ENCODE measurements around the gene FAM120A. TPM values are rescaled to one million over a fixed set of nuclear protein-coding genes. Genes with fewer than 3 reads are reported as not detected.

Gene FAM120A
- total RNA-seq, 1 experiment from 2014 or later, result 53.3 TPM

DNA sequence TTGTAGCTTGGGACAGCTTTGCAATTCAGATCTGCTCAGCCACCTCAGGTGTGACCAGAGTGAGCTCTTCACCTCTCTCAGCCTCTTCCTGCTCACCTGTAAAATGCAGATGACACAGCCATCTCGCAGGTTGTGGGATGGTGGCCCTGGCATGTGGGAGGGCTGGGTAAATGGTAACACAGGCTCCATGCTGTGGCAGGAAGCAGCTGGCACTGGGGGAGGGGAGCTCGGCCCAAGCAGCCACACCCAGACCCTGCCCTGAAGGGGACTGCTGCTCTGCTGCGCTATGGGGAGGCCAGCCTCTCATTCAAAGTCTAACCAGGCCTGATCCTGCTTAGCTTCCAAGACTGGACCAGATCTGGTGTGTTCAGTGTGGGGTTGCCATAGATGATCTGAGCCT lies 149.0 kb downstream of the FAM120A start (continued):
- no peak for TF ChIP-seq NFATC4 (CRISPR knock-in tag; IDR thresholded peaks at IDR 0.05)
- TF ChIP-seq, protein P1, sequence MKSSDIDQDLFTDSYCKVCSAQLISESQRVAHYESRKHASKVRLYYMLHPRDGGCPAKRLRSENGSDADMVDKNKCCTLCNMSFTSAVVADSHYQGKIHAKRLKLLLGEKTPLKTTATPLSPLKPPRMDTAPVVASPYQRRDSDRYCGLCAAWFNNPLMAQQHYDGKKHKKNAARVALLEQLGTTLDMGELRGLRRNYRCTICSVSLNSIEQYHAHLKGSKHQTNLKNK (CRISPR knock-in tag; IDR thresholded peaks at IDR 0.05), result no peak
- 0 out of 2 replicates have a peak, but pooled peaks have one; percentile 43 for TF ChIP-seq ZNF232 (CRISPR knock-in tag; IDR thresholded peaks at IDR 0.05)
- TF ChIP-seq TCF7 (CRISPR knock-in tag; IDR thresholded peaks at IDR 0.05; ENCODE audit: low read depth), result no peak
- no peak for TF ChIP-seq KAT7 (CRISPR knock-in tag; IDR thresholded peaks at IDR 0.05; ENCODE audit: borderline replicate concordance)
- no peak for TF ChIP-seq ZNF671 (CRISPR knock-in tag; IDR thresholded peaks at IDR 0.05)
- TF ChIP-seq FOXJ3 (CRISPR knock-in tag; IDR thresholded peaks at IDR 0.05; ENCODE audit: borderline replicate concordance), result no peak
- TF ChIP-seq RORB (CRISPR knock-in tag; IDR thresholded peaks at IDR 0.05), result no peak
- TF ChIP-seq FOXK1 (CRISPR knock-in tag; IDR thresholded peaks at IDR 0.05), result 0 out of 2 replicates have a peak, but pooled peaks have one; percentile 30

DNA sequence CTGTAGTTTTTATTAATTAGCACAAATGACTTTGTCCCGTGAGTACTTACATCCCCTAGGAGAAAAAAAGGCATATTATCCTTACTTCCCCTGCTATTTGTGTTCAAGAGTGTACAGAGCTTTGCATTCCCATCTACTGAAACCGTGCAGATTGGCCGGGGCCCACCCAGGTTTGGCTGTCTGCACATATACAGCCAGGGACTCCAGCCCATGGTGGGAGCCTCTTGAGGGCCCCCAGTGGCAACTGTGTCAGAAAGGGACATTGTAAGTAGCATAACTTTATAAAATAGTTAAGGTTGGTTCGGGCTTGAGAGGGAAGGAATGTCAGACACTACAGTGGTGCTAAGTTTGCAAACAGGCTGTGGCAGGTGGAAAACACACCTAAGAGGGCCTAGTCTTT lies 149.6 kb downstream of the FAM120A start:
- H3K27me3 Mint-ChIP-seq (ENCODE audit: low read depth), result no peaks in the 10 kb centered on the region; the same call in 1 of the 2 replicates
- no peak for DNase-seq (ENCODE audit: low spot score)
- peaks cover 12% of the 10 kb centered on the region for H3K9me3 Mint-ChIP-seq
- peaks cover 5% of the 10 kb centered on the region for H3K36me3 Mint-ChIP-seq
- POLR2A ChIA-PET, result no interaction called here
- H3K4me3 Mint-ChIP-seq, result peak overlapping the region; percentile 4; the same call in 1 of the 2 replicates
- H3K27ac Mint-ChIP-seq, result peak overlapping the region; percentile 48; the same call in 1 of the 2 replicates
- H3K4me1 Mint-ChIP-seq, result peaks cover 59% of the 10 kb centered on the region
- no peak for ATAC-seq
- CTCF ChIA-PET, result interaction anchor here (1.0 to 2.7 kb wide), 4 partner anchors 19 to 447 kb away, joined by 3 to 14 read pairs (median 4); no protein-coding TSS in a partner anchor
- TF ChIP-seq, protein P2, sequence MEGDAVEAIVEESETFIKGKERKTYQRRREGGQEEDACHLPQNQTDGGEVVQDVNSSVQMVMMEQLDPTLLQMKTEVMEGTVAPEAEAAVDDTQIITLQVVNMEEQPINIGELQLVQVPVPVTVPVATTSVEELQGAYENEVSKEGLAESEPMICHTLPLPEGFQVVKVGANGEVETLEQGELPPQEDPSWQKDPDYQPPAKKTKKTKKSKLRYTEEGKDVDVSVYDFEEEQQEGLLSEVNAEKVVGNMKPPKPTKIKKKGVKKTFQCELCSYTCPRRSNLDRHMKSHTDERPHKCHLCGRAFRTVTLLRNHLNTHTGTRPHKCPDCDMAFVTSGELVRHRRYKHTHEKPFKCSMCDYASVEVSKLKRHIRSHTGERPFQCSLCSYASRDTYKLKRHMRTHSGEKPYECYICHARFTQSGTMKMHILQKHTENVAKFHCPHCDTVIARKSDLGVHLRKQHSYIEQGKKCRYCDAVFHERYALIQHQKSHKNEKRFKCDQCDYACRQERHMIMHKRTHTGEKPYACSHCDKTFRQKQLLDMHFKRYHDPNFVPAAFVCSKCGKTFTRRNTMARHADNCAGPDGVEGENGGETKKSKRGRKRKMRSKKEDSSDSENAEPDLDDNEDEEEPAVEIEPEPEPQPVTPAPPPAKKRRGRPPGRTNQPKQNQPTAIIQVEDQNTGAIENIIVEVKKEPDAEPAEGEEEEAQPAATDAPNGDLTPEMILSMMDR (IDR thresholded peaks at IDR 0.05), result no peak
- TF ChIP-seq, protein P3, sequence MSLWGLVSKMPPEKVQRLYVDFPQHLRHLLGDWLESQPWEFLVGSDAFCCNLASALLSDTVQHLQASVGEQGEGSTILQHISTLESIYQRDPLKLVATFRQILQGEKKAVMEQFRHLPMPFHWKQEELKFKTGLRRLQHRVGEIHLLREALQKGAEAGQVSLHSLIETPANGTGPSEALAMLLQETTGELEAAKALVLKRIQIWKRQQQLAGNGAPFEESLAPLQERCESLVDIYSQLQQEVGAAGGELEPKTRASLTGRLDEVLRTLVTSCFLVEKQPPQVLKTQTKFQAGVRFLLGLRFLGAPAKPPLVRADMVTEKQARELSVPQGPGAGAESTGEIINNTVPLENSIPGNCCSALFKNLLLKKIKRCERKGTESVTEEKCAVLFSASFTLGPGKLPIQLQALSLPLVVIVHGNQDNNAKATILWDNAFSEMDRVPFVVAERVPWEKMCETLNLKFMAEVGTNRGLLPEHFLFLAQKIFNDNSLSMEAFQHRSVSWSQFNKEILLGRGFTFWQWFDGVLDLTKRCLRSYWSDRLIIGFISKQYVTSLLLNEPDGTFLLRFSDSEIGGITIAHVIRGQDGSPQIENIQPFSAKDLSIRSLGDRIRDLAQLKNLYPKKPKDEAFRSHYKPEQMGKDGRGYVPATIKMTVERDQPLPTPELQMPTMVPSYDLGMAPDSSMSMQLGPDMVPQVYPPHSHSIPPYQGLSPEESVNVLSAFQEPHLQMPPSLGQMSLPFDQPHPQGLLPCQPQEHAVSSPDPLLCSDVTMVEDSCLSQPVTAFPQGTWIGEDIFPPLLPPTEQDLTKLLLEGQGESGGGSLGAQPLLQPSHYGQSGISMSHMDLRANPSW (CRISPR knock-in tag; conservative IDR thresholded peaks at IDR 0.05; ENCODE audit: low read depth), result no peak
- TF ChIP-seq, protein P4, sequence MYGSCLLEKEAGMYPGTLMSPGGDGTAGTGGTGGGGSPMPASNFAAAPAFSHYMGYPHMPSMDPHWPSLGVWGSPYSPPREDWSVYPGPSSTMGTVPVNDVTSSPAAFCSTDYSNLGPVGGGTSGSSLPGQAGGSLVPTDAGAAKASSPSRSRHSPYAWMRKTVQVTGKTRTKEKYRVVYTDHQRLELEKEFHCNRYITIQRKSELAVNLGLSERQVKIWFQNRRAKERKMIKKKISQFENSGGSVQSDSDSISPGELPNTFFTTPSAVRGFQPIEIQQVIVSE (CRISPR knock-in tag; IDR thresholded peaks at IDR 0.05; ENCODE audit: borderline replicate concordance), result no peak
- no peak for TF ChIP-seq IRF2 (CRISPR knock-in tag; IDR thresholded peaks at IDR 0.05; ENCODE audit: borderline replicate concordance, low read depth)
- TF ChIP-seq, protein P5, sequence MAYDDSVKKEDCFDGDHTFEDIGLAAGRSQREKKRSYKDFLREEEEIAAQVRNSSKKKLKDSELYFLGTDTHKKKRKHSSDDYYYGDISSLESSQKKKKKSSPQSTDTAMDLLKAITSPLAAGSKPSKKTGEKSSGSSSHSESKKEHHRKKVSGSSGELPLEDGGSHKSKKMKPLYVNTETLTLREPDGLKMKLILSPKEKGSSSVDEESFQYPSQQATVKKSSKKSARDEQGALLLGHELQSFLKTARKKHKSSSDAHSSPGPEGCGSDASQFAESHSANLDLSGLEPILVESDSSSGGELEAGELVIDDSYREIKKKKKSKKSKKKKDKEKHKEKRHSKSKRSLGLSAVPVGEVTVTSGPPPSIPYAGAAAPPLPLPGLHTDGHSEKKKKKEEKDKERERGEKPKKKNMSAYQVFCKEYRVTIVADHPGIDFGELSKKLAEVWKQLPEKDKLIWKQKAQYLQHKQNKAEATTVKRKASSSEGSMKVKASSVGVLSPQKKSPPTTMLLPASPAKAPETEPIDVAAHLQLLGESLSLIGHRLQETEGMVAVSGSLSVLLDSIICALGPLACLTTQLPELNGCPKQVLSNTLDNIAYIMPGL (CRISPR knock-in tag; IDR thresholded peaks at IDR 0.05), result no peak
- TF ChIP-seq, protein P6, sequence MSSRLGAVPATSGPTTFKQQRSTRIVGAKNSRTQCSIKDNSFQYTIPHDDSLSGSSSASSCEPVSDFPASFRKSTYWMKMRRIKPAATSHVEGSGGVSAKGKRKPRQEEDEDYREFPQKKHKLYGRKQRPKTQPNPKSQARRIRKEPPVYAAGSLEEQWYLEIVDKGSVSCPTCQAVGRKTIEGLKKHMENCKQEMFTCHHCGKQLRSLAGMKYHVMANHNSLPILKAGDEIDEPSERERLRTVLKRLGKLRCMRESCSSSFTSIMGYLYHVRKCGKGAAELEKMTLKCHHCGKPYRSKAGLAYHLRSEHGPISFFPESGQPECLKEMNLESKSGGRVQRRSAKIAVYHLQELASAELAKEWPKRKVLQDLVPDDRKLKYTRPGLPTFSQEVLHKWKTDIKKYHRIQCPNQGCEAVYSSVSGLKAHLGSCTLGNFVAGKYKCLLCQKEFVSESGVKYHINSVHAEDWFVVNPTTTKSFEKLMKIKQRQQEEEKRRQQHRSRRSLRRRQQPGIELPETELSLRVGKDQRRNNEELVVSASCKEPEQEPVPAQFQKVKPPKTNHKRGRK (CRISPR knock-in tag; IDR thresholded peaks at IDR 0.05; ENCODE audit: borderline replicate concordance), result no peak
- no peak for TF ChIP-seq ELF4 (CRISPR knock-in tag; IDR thresholded peaks at IDR 0.05; ENCODE audit: low read depth)
- TF ChIP-seq CBFB (CRISPR knock-in tag; IDR thresholded peaks at IDR 0.05; ENCODE audit: low read depth), result no peak
- no peak for TF ChIP-seq SMAD4 (CRISPR knock-in tag; IDR thresholded peaks at IDR 0.05)
- no peak for TF ChIP-seq ESRRA (CRISPR knock-in tag; IDR thresholded peaks at IDR 0.05; ENCODE audit: borderline replicate concordance)
- no peak for TF ChIP-seq ZNF416 (CRISPR knock-in tag; IDR thresholded peaks at IDR 0.05)
- TF ChIP-seq, protein P7, sequence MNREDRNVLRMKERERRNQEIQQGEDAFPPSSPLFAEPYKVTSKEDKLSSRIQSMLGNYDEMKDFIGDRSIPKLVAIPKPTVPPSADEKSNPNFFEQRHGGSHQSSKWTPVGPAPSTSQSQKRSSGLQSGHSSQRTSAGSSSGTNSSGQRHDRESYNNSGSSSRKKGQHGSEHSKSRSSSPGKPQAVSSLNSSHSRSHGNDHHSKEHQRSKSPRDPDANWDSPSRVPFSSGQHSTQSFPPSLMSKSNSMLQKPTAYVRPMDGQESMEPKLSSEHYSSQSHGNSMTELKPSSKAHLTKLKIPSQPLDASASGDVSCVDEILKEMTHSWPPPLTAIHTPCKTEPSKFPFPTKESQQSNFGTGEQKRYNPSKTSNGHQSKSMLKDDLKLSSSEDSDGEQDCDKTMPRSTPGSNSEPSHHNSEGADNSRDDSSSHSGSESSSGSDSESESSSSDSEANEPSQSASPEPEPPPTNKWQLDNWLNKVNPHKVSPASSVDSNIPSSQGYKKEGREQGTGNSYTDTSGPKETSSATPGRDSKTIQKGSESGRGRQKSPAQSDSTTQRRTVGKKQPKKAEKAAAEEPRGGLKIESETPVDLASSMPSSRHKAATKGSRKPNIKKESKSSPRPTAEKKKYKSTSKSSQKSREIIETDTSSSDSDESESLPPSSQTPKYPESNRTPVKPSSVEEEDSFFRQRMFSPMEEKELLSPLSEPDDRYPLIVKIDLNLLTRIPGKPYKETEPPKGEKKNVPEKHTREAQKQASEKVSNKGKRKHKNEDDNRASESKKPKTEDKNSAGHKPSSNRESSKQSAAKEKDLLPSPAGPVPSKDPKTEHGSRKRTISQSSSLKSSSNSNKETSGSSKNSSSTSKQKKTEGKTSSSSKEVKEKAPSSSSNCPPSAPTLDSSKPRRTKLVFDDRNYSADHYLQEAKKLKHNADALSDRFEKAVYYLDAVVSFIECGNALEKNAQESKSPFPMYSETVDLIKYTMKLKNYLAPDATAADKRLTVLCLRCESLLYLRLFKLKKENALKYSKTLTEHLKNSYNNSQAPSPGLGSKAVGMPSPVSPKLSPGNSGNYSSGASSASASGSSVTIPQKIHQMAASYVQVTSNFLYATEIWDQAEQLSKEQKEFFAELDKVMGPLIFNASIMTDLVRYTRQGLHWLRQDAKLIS (CRISPR knock-in tag; IDR thresholded peaks at IDR 0.05; ENCODE audit: borderline replicate concordance), result no peak
- TF ChIP-seq ZBTB21 (CRISPR knock-in tag; IDR thresholded peaks at IDR 0.05; ENCODE audit: borderline replicate concordance), result no peak
- TF ChIP-seq, protein P8, sequence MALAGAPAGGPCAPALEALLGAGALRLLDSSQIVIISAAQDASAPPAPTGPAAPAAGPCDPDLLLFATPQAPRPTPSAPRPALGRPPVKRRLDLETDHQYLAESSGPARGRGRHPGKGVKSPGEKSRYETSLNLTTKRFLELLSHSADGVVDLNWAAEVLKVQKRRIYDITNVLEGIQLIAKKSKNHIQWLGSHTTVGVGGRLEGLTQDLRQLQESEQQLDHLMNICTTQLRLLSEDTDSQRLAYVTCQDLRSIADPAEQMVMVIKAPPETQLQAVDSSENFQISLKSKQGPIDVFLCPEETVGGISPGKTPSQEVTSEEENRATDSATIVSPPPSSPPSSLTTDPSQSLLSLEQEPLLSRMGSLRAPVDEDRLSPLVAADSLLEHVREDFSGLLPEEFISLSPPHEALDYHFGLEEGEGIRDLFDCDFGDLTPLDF (CRISPR knock-in tag; IDR thresholded peaks at IDR 0.05), result no peak

All from WTC11 (cell line).